ENCODE data around the gene STXBP6.

GRCh38 chr14:25001156-25001555 lies 48.8 kb downstream of the STXBP6 start:
- no peak for TF ChIP-seq CTCF (IDR thresholded peaks at IDR 0.05 in 4 of 5, conservative IDR thresholded peaks at IDR 0.05 in 1 of 5)
- TF ChIP-seq POLR2A (IDR thresholded peaks at IDR 0.05), result no peak
